ENCODE data around the gene STAT5B.

STAT5B gene

DNA sequence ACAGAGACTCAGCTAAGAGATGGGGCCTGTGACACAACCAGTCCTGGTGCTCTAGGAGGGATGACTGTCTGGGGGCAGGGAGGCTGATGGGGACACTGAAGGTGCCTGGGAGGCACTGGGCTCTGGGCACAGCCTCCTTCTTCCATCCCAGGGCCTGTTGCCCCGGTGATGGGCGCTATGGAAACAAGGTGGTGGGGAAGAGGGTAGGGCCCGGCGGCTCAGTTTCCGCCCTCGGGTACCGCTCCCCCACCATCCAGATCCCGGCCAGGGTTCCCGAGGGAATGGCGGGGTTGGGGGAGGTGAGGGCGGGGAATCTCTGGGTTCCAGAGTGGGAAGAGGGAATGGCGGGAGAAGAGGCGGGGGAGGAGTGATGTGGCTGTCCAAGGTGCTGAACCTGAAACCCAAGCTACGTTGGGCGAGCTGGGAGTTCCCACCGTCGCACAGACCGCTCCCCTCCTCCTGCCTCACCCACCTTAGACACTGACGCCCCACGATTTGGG, 96.2 kb downstream of the STAT5B start:
- peak; percentile 75 for DNase-seq (ENCODE audit: low spot score)

DNA sequence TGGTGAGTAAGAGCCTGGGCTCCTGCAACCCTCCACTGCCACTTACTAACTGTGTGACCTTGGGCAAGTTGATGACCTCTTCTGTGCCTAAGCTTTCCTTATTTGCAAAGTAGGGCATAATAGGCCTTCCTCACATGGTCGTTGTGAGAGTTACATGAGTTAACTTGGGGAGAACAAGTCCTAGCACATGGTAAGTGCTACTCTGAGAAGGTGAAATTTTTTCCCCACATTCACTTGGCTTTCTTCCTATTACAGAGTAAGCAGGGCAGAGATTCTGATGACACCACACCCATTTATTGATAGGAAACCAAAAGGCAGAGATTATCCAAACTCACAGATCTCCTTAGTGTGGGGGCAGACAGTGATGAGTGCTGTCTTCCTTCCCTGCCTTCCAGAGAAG, 96.9 kb downstream of the STAT5B start:
- no peak for DNase-seq (ENCODE audit: low spot score)

DNA sequence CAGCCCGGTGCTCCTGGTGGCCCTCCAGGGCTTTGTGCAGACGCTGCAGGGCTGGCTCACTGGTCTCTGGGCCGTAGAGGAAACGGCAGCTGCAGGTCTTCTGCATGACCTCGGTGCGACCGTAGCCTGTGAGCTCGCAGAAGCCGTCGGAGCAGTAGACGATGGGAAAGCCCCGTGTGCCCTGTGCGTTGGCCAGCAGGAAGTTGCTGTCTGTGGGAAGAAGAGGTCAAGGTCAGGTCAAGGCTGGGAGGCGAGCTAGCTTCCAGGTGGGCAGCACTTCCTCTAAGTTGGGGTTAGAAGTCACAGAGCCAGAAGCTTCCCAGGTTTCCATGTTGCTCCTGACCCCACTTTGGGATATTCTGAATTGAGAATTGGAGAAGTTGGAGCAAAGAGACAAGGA, 97.4 kb downstream of the STAT5B start:
- no peak for DNase-seq (ENCODE audit: low spot score)

DNA sequence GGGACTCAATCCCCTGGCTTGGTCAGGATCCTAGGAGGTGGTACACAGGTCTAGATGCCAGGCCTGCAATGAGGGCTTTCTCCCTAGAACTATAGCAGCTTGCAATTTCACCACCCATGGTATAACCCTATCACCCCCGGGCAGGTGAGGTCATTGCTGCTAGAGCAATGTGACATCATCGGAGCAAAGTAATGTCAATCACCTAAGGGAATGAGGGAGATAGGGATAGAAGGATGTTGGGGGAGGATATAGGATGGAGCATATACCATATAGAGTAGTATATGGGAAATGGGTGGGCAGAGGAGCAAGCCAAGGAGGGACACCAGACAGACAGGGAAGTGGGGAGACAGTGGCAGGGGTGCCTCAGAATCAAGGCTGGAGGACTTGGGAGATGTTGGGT, 98.5 kb downstream of the STAT5B start:
- DNase-seq (ENCODE audit: low spot score), result no peak

DNA sequence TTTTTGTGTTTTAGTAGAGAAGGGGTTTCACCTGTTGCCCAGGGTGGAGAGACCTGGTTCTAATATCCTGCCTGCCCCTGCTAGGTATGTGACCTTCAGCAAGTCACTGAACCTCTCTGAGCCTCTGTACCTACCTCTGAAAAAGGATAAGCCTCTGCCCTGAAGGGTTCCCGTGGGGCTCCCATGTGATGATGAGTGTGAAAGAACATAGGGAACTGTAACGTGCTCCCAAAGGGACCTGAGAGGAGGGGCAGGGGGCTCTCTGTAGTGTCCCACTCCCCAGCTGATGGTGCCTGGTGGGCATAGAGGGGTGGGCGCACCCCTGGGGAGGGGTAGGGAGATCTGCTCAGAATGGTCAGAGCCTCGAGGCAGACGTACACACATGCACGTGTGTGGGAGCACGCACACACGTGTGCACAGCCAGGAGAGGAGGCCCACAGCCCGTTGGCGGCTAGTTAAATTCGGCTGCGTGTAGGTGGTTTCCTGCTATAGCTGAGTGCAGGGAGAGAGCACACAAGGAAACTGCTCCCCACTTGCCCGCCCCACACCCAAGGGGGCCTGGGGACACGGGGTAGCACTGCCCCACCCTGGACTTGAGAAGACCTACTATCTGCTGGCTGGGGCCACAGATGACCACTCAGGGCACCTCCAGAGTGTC, 101.9 kb downstream of the STAT5B start:
- DNase-seq (ENCODE audit: low spot score), result no peak

DNA sequence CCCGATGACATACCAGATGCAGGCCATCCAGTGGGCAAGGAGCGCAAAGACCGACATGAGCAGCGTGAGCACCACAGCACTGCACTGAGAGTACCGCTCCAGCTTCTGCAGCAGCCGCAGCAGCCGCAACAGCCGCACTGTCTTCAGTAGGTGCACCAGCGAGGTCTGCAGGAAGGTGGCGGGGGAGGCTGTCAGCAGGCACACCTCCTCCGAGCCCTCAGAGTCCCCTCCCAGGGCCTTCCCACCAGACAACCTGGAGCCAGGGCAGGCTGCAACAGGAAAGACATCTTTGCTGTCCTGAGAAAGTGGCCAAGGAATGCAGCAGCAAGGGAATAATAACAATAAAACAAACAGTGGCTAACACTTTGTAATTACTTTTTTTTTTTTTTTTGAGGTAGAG, 104.4 kb downstream of the STAT5B start:
- DNase-seq (ENCODE audit: low spot score), result no peak

DNA sequence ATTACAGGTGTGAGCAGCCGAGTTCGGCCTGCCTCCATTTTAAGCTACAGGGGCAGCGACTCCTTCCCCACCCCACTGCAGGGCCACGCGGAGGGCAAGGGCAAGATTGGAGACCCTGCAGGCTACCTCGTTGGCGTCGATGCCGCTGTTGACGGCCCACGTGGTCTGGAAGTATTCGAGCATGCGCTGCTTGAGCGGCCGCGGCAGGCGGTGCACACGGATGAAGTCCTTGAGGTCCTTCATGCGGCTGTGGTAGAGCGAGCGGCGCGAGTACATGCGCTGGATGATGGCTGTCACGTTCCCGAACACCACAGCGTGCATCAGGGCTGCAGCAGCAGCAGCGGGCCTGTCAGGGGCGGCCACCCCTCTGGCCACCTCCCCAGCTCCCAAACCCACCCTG, 106.8 kb downstream of the STAT5B start:
- no peak for DNase-seq (ENCODE audit: low spot score)

DNA sequence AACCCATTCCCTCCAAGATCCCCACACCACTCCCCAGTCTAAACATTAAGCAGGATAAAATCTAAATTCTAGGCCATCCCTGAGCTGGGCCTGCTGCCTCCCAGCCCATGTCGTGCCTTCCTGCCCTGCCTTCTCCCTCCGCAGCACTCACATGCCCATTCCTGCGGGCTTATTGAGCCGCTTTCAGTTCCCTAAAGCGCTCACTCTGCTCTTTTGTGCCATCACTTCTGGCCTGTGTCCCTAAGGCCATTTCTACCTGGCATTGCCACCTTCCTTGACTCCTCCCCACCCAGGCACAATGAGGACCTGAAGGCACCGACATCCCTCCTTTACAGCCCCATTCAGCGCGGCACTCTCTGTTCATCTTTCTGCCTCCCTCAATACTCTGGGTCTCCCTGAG, 108.4 kb downstream of the STAT5B start:
- DNase-seq (ENCODE audit: low spot score), result no peak

DNA sequence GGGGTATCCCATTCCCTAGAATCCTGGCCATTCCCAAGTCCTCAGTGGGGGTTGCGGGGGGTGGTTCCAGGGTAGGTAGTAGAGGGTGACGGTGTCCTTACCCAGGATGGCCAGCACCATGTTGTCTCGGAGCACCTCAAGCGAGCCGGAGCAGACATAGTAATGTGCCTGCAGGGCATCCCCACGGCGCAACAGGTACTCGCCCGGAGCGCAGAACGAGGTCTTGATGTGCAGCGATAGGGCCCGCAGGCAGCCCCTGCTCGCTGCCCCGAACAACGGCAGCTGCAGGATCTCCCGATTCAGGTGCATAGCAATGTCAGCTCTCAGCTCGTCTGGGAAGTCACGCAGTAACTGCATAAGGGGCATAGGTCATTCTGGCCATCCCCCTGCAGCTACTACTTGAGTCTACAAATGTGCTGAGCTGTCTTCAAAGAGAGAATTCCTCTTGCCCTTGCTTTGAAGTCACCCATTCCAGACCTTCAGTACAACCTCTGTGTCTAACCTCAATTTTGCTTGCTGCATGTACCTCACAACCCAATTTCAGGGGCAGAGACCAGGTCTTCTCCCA, 109.9 kb downstream of the STAT5B start:
- DNase-seq (ENCODE audit: low spot score), result no peak

DNA sequence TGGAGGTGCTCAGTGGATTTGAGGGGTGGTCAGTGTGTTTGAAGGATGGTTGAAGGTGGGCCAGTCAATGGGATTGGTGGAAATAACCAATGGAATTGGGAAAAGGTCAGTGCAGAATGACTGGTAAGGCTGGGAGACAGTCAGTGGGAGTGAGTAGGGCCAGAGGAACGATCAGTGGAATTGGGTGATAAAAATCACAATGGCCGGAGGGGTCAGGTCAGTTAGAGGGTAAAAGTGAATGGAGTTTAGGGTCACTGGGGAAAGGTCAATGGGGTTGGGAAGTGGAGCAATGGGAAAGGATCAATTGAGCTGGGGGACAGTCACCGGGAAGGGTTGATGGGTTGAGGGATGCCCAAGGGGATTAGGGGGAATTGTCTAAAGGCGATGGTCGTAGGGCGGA, 110.4 kb downstream of the STAT5B start:
- DNase-seq (ENCODE audit: low spot score), result no peak

DNA sequence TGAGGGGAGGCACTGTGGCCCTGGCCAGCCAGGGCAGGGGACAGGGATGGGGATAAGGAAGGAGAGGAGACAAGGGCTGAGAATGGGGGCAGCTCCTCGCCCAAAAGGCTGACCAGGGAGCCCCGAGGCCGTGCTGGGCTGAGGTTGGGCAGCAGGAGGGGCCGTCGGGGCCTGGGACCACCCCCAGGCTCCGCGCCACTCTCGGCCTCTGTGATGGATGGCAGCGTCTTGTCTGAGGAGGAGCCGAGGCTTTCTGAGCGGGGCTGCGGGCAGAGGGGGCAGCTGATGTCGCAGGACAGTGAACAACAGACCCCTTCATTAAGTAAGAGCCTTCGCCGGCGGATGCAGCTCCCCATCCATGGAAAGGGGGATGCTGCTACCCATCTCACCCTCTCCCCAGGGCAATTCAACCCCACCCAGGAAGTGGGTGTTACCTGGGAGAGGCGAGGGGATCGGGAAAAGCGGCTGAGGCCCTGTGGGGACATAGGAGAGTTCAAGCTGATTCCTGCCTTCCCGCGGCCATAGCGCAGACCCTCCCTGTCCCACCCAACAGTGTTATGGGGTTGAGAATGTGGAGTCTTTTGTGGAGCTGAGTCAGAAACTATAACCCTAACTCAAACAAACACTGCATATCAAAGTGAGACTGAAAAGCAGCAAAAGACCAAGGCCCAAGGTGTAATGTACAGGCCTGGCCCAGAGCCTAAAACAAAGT, 112.3 kb downstream of the STAT5B start:
- no peak for DNase-seq (ENCODE audit: low spot score)

DNA sequence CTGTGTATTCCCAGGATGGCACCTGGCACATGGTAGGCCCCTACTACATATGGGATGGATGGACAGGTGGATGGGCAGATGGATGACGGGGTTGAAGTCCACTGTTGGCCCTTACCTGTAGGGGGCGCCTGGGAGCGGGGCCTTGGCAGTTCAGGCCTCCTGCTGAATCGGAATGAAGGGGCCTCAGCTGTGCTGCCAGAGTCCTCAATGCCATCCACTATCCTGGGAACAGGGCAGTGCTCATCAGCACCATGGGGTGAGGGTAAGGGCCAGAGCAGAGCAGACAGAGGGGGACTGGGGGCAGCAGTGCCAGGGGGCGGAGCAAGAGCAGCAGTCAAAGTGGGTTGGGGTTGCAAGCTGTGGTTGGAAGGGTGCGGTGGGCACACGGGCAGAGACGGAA, 113.1 kb downstream of the STAT5B start:
- DNase-seq (ENCODE audit: low spot score), result no peak

DNA sequence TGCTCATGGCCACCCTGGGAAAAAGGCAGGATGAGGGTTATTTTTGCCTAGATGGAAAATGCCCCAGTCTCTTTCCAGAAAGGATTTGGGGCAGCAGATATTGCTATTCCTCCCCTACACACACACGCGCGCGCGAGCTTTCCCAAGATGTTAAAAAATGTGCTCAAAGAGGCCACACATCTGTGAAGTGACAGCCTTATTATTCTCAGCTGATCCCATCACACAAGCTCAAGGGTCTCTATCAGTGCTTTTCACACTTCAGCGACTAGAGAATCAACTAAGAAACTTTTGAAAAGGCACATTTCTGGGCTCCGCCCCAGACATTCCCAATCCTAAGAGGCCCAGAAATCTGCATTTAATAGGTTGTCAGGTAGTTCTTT, 115.7 kb downstream of the STAT5B start:
- no peak for DNase-seq (ENCODE audit: low spot score)

DNA sequence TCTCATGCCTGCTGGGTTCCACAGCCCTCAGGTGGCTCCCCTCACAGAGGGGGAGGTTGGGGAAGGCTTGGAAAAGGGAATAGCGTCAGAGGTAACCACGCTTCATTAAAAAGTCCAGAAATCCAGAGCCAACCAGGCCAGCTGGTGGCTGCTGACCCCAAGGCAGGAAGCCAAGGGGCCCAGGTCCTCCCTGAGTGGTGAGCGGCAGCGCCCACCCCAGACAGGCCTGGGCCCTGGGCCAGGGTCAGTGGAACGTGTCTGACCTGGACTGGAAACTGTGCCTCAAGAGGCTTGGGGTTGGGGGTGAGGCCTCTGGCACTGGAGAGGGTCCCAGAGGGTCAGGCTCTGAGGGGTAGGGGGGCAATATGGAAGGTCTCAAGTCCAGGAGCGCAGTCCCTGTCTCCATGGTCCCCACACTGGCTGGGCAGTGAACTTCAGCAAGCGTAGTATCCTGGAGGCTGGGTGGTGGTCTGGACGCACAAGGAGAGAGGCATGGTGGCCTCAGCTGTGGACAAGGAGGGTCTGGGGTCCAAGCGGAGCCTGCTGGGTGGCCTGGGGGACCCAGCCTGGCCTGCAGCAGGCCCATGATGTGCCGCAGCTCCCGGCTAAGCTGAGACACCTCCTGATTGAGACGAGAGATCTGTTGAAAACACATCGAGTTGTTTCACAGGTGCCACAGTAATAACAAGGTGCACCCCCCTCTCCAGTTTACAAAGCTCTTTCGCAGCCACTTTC, 116.2 kb downstream of the STAT5B start:
- DNase-seq (ENCODE audit: low spot score), result no peak

DNA sequence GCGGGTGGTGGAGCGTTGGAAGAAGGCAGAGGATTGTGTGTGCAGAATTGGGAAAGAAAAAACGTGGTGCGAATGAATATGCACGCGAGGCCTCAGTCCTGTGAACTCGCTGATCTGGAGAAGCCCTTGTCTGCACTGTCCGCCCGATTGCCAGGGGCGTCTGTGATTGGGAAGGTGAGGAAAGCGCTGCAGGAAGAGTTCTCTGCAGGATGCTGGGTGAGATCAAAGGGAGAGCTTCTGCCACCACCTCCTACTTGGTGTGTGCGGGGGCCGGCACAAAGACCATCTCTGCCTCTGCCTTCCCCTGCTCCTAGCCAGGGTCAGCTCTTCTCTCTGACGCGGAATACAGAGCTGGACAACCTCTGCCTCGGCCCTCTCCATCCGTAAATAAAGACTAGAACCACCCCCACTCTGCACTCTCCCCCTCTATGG, 120.6 kb downstream of the STAT5B start:
- no peak for DNase-seq (ENCODE audit: low spot score)

DNA sequence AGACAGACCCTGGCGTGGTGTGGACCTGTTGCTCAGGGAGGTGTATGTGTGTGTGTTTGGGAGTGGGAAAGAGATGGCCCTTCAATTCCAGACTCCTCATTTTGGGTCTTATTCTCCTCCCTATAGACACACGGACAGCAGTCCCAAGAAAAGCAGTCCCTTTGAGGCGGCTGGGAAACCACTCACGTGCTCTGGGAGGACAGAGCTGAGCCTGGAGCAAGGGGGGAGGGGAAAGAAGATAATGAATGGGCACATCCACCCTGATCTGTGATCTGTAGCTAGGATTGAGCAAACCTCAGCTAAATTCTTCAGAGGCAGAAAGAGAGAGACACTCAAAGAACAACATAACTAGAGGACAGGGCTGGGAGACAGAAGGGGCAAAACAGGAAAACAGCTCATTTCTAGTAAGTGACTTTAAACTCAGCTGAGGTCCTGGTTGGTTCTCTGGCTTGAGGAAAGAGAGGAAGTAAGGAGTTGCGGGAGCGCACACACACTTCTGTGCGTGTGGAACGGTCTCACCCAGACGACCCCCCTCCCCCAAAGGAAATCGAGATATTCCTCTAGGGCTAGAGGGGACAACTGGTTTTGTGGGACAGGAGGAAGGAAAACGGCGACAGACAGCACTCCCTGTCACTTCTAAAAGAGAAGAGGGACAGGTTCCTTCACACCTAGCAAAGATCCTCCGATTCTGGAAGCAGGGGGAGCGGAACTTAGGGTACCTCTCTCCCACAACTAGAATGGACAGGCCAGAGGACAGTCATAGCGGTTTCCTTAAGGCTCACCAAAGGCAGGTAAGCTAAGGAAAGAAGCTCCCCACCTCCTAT, 122.1 kb downstream of the STAT5B start:
- no peak for DNase-seq (ENCODE audit: low spot score)
